ENCODE data around the gene FLII.

Gene FLII

DNA sequence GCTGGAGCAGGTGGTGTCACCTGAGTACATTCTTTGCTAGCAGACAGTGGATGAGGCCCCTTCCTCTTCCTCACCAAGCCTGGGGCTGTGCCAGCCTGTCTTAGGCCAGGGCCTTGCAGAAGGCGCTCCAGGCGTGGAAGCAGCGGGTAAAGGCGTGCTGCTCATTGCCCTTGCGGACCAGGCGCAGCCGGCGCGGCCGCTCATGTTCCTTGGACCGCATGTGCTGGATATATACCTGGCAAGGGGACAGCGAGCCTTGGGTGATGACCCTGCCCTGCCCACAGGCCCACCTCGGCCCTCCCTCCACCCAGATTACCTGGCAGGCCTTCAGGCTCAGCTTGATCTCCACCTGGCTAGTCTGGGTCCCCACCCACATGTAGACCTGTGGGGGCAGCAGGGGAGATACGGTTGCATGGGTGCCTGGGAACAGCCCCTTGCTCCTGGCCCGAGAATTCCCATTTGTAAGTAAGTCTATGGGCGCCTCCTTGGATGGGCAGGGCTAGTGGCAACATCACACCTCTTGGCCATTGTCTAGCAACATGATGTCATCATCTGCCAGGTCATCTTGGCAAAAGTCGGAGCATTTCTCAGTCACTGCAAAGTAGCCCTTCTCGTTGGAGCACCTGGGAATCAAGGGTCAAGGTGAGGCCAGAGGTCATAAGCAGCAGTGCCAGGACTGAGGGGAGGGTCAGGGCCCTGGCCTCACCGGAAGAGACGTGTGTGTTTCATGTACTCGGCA, 13.3 kb downstream of the FLII start:
- no peak for DNase-seq (ENCODE audit: low read depth in 2 of 2, low spot score in 1 of 2)

DNA sequence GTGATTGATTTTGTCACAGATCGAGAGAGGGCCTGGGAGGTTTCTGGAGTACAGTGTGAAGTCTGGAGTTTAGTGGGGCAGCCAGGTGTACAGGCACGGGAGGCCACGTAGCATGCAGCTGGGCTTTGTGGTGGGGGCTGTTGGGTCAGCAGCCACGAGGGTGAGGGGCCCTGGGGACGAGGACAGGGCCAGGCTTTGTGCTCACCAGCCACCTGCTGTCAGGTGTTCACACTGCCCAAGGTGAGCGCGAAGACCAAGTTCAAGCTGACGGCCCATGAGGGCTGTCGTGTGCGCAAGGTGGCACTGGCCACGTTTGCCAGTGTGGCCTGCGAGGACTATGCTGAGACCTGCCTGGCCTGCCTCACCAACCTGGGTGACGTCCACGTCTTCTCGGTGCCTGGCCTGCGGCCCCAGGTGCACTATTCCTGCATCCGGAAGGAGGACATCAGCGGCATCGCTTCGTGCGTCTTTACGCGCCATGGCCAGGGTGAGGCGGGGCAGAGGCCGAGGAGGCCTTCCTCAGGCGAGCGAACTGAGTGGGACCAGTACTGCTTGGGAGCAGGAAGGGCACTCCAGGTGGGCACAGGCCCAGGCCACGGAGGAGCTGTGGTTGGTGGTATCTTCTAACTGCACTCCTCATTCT, 17.2 kb downstream of the FLII start:
- no peak for DNase-seq (ENCODE audit: low read depth in 2 of 2, low spot score in 1 of 2)

DNA sequence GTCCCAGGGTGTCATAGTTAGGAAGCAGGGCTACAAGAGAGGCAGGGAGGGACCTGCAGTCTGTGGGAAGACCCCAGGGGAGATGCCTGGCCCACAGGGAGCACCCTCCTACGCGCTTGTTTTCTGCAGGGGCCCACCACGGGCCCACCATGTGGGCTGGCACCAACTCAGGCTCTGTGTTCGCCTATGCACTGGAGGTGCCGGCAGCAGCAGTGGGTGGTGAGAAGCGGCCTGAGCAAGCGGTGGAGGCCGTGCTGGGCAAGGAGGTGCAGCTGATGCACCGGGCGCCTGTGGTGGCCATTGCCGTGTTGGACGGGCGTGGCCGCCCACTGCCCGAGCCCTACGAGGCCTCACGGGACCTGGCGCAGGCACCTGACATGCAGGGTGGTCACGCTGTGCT, 18.1 kb downstream of the FLII start:
- DNase-seq (ENCODE audit: low read depth in 2 of 2, low spot score in 1 of 2): no peak

DNA sequence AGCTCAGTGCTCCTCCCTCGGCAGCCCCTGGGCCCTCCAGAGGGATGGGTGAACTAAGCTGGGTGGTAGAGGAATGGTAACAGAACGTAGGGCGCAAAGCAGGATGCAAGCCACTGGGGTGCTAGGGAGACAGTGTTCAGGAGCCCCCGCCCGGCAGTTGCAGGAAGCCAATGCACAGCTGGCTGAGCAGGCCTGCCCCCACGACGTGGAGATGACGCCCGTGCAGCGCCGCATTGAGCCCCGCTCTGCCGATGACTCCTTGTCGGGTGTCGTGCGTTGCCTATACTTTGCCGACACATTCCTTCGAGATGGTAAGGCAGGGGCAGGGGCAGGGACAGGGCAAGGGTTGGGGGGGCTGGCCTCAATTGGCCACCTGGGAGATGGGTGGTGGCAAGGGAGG, 20.2 kb downstream of the FLII start:
- no peak for DNase-seq (ENCODE audit: low read depth in 2 of 2, low spot score in 1 of 2)

DNA sequence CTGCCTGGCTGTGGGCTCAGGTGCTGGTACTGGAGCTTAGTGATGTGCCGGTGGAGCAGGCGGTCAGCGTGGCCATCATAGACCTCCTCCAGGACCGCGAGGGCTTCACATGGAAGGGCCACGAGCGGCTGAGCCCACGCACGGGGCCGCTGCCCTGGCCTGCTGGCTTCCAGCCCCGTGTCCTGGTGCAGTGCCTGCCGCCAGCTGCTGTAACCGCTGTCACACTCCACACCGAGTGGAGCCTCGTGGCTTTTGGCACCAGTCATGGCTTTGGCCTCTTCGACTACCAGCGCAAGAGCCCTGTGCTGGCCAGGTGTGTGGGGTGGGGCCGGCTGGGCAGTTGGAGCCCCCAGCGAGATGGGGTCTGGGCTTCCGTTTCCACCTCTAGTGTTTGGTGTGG, 21.1 kb downstream of the FLII start:
- no peak for DNase-seq (ENCODE audit: low read depth in 2 of 2, low spot score in 1 of 2)

DNA sequence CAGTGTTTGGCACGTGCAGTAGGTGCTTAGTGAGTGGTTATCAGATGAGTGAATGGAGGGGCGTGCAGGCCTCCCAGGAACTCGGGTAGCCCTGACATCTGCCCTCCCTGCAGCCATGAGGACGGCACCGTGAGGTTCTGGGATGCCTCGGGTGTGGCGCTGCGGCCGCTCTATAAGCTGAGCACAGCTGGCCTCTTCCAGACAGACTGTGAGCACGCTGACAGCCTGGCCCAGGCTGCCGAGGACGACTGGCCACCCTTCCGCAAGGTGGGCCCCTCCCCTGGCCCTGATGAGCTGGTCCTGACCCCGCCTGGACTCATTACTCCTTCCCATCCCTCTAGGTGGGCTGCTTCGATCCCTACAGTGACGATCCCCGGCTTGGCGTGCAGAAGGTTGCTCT, 22.0 kb downstream of the FLII start:
- DNase-seq (ENCODE audit: low read depth in 2 of 2, low spot score in 1 of 2): no peak

DNA sequence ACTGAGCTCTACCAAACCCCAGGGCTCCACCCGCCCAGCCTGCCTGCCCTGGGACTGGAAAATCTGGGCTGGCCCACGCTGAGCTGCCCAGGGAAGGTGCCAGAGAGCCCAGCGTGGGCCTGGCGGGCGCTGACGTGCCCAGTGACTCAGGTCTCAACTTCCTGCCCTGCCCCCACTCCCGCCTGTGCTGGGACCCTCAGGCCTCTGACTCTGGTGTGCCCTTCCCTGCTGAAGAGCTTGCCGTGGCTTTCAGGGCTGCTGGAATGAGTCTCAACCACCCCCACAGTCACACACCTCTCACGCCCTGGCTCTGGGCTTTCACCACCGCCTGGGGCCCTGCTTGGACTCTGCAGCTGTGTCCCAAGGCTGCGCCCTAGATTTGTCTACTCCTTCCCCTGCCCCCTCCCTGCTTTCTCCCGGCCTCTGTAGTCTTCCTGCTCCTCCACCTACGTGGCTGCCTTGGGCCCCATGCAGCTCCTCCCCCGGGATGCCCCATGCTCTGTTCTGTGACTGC, 22.7 kb downstream of the FLII start:
- no peak for DNase-seq (ENCODE audit: low read depth in 2 of 2, low spot score in 1 of 2)

DNA sequence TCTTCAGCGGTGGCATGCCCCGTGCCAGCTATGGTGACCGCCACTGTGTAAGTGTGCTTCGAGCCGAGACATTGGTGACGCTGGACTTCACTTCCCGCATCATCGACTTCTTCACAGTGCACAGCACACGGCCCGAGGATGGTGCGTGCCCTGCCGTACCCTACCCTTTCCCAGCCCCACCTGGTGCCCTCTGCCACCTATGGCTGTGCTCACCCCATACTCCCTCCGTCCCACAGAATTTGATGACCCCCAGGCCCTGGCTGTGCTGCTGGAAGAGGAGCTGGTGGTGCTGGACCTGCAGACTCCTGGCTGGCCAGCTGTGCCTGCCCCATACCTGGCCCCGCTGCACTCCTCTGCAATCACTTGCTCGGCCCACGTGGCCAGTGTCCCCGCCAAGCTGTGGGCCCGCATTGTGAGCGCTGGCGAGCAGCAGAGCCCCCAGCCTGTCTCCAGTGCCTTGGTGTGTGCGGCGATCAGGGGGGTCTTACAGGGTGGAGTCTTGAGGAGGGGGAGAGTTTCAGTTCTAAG, 23.6 kb downstream of the FLII start:
- DNase-seq (ENCODE audit: low read depth in 2 of 2, low spot score in 1 of 2): no peak

DNA sequence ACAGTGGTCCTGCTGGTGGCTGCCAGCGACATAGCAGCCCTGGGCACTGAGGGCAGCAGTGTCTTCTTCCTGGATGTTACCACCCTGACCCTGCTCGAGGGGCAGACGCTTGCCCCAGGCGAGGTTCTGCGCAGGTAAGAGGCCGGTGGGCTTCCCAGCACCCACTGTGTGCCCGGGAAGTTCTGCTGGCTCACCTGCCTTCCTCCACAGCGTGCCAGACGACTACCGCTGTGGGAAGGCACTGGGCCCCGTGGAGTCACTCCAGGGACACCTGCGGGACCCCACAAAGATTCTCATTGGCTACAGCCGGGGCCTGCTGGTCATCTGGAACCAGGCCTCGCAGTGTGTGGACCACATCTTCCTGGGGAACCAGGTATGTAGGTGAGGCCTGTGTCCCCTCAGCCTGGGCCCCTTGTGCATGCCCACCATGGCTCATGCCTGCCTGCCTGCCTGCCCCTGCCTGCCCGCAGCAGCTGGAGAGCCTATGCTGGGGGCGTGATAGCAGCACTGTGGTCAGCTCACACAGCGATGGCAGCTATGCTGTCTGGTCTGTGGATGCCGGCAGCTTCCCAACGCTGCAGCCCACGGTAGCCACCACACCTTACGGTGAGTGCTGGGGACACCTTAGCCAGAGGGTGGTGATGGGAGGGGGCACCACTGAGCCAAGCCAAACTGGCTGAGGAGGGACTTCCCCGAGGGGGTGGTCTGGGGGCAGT, 24.6 kb downstream of the FLII start:
- DNase-seq (ENCODE audit: low read depth in 2 of 2, low spot score in 1 of 2): no peak

DNA sequence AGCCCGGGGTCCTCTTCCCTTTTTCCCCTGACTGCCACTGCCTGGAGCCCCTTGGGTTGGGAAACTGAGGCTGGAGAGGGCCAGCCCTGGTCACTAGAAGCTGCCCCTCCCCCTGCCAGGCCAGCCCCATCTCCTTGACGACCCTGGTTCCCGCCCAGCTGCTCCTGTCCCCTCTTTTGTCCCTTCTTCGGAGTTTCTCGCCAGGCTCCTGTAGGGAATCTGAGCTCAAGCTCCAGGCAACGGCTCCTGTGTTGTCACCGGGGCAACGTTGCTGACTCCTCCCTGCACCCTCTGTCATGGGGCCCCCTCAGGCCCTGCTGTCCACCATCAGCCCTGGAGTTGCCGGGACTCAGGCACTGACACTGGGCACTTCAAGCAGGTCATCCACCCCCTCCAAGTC, 27.4 kb downstream of the FLII start:
- DNase-seq (ENCODE audit: low read depth in 2 of 2, low spot score in 1 of 2): no peak

DNA sequence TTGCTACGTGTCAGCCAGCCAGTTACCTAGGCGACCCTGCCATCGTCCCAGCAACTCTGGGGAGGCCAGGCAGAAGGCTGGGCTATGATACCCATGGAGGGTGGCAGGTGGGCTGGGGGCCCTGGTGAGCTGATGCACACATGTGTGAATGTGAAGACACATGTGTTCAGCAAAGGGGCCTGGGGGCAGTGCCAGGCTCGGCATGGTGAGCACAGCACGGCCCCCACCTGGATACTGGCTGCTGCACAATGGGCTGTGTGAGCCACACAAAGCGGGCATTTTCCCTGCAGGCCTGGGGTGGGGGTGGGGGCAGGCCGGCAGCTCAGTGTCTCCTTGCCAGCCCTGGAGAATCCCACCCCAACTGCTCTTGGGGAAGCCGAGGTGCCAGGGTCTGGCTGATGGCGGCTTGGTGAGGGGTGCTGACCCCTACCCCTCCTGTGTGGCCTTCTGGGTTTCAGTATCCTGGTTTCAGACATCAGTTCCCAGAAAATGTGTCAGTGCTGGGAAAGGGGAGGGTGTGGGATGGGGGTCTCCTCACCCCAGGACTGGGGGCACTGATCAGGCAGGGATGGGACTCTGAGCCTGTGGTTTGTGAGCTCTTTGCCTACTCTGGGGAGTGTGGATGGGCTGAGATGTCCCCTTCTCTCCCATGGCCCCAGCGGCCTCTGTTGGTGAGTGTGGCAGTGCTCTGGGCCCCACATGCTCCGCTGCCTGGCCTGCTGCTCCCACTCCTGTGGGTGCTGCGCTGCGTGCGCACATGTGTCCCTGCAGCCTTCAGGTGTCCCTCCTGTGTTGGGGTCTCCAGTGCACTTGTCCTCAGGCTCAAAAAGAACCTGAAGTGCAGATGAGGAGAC, 28.0 kb downstream of the FLII start:
- DNase-seq (ENCODE audit: low read depth in 2 of 2, low spot score in 1 of 2): no peak

DNA sequence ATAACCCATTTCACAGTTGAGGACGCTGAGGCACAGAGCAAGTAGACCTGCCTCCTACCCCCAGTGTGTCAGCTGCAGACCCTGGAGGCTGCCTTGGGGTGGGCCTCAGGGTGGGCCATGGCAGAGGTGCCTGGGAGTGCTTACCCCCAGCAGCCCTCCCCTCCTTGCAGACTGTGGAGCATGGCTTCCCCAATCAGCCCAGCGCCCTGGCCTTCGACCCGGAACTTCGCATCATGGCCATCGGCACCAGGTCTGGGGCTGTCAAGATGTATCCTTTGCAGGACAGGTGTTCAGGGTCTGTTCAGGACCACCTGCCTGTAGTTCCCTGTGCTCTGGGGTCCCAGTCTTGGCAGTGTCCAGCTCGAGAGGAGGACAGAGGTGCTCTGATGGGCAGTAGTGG, 28.8 kb downstream of the FLII start:
- DNase-seq (ENCODE audit: low read depth in 2 of 2, low spot score in 1 of 2): no peak

DNA sequence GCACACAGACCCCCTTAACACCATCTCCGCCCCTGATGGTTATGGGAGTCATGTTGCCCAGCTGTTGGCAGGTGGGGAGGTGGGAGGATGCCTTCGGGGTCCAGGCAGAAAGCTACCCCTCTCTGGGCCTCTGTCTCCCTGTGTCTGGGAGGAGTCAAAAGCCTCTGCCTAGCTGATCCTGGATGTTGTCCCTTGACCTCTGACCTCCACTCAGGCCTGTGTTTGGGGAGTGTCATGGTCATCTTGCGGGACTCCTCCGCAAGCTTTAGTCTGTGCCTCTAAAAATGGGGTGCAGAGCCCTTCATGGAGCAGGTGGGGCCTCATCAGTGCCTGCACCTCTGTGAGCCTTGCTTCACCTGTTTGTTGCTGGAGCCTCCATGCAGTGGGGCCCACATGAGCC, 29.3 kb downstream of the FLII start:
- no peak for DNase-seq (ENCODE audit: low read depth in 2 of 2, low spot score in 1 of 2)

DNA sequence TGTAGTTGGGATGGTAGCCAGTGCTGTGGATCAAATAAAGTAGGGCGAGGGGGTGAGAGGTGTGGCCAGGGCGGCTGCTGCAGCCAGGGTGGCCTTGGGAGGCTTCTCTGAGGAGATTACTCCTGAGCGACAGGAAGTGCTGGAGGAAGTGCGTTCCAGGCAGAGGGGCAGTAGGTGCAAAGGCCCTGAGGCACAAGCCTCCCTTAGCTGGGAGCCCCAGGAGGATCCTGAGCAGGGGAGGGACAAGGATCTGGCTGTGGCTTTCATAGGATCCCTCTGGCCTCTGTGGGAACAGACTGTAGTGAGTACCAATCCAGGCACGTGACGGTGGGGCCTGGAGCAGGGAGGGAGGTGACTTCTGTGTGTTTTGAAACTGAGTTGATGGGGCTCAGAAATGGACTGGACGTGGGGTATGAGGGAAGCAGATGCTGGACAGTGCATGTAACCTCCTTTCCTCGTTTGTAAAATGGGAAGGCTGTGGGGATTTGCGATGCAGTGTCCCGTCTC, 30.3 kb downstream of the FLII start:
- DNase-seq (ENCODE audit: low read depth in 2 of 2, low spot score in 1 of 2): no peak

DNA sequence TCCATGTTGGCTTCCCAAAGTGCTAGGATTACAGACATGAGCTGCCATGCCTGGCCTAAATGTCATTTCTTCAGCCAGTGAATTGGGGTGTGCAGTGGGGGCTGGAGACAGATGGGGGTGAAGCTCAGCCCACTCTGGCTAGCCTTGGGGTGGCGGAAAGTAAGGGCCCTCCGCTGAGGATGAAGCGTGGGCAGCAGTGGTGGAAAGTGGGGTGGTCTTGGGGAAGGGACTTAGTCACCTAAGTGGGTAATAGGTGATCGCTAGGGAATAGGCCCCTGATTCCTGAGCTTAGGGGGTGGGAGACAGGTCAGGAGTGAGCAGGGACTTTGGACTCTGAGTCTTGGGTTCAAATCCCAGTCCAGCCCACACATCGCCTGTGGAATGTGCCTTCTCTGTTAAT, 30.9 kb downstream of the FLII start:
- DNase-seq (ENCODE audit: low read depth in 2 of 2, low spot score in 1 of 2): no peak

DNA sequence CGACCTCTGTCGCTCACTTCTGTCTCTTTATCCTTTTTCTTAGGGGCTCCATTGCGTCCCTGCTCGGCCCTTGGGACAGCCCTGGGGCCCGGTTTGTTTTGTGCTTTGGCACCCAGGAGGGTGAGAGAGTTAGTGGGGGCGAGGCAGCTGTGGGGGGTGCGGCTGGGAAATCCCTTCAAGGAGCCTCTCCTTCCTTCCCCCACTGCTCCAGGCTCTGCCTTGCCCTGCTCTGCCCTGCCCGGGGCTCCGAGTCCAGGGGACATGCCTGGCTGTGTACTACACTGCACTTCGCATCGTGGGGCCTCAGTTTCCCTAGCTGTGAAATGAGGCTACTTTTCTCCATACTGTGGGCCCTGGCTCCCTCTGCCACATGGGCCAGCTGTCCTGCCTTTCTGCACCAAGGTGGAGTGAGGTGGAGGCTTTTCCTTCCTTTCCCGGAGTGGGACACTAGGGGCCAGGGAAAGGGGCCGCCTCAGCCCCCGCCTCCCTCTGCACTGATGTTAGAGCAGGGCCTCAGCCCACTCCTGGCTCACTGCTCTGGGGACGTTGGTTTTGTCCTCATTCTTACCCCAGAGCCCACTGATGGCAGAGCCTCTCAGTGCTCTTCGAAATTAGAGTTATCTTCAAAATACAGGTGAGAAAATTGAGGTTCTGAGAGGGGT, 32.1 kb downstream of the FLII start:
- DNase-seq (ENCODE audit: low read depth in 2 of 2, low spot score in 1 of 2): no peak

DNA sequence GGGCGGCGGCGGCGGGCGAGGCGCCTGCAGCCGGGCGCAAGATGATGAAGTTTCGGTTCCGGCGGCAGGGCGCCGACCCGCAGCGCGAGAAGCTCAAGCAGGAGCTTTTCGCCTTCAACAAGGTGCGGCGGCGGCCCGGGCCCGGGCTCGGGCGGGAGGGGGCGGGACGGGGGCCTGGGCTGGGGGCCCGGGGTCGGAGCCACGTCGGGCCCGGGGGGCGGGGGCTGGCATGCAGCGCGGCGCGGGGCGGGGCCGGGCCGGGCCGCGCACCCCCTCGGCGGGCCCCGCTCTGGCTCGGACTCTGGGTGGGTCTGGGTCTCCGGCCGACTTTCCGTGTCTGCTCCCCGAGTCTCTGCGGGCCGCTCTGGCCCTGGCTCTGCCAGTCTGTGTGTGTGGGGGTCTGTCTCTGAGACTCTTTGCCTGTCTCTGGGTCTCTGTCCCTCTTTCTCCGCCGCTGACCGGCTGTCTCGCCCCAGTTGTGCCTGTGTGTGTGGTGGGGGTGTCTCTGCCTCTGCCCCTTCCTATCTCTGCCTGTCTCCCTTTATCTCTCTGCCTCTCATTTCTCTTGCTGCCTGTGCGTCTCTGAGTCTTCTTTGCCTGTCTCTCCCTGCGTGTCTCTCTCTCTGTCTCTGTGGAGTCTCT, 32.8 kb downstream of the FLII start:
- no peak for DNase-seq (ENCODE audit: low read depth in 2 of 2, low spot score in 1 of 2)

DNA sequence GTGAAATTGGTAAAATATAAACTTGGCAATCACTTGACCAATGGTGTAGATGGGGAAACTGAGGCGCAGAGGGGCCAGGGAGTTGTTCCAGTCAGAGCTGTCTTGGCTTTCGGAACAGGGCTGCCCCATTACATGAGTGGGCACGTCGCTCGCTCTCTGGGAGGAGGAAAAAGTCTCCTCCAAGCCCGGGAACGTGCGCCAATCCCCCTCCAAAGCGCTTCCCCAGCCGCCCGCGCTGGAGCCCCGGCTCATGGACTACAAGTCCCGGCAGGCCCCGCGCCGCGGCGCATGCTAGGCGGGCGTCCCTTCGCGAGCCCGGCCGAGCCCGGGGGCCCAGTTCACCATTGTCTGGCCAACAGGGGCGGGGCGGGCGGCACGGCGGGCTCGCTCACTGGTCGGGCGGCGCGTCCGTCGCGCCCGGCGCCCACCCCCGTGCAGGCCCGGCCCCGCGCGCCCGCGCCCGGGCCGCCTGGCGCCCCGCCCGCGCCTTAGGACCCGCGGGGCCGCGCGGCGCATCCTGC, 33.4 kb downstream of the FLII start, which contains the start of gene LLGL1:
Gene LLGL1, plus strand, starts transcription at position 515 of the 521 bp plus-strand sequence. CDS start 48 bp downstream, outside the sequence.
- DNase-seq (ENCODE audit: low read depth in 2 of 2, low spot score in 1 of 2): peak; percentile 87 to 91

DNA sequence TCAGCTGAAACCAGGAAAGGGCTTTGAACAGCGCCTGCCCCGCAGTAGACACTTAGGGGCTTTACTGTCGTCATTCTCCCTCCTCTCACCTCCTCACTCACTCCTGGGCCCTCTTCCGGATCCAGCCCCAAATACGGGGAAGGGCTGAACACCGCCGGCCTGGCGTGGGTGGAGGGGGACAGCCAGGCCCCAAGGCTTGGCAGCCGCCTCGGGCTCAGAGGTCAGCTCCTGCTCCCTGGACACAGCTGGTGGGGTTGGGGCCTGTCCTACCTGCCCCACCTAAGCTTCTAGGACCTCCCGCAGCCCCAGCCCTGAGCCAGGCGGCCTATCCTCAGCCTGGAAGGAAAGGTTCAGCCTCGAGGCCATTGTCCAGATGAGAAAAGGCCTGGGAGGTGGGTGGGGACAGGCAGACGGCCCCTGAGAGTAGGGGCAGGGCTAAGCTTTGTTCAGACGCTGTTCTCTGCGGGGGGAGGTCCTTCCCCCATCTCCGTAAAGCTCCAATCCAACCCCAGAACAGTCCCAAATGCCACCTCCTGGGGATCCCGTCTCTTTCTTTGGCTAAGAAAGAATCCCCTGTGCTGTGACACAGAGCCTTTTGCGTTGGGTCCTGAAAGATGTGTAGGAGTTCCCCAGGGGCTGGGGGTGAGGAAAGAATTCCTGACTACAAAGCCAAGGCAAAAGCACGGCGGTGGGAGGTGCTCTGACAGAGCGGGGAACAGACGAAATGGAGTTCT, 34.0 kb downstream of the FLII start:
- DNase-seq (ENCODE audit: low read depth in 2 of 2, low spot score in 1 of 2): no peak
